Suppressor macrophage treated with lipopolysaccharide for 4 hours (primary cell): ENCODE measurements around the gene TBCE.
"Not testable (repeated sequence)": the region's sequence is repeated elsewhere in the genome, so short reads cannot be mapped to it uniquely, and the experiment has no call there.

Source experiments
- DNase-seq: peaks from one replicate; pipeline ENCODE4 v3.0.0-alpha.2; 2020

The TBCE gene

DNA sequence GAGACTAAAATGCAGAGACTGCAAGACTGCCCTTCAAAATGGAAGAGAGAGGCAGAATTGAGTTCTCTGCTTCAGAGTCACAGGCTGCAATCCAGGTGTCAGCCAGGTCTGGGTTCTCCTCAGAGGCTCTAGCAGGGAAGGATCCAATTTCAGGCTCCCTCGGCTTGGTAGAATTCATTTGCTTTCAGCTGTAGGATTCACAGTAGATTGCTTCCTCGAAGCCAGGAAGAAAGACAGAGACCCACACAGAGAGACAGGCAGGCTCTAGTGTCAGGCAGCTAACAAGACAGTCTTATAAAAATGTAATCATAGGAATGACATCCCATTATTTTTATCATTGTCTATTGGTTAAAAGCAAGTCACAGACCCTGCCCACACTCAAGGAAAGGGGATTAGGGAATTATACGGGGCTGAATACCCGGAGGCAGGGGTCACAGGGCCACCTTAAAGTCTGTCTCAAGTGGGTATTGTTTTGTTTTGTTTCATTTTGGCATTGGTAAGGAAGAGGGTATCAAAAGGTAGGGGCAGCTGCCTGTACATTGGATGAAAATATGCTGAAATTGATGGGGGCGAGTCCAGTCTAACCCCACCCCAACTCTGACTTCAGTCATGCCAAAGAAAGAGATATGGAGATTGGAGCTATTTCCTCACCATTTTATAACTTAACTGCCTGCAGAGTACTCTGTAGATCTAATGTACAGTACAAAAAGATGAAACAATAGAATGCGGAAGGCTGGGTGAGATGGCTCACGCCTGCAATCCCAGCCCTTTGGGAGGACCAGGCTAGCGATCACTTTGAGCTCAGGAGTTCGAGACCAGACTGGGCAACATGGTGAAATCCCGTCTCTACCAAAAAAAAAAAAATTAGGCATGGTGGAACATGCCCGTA lies 9.5 kb upstream of the TBCE start:
- DNase-seq = no peak

DNA sequence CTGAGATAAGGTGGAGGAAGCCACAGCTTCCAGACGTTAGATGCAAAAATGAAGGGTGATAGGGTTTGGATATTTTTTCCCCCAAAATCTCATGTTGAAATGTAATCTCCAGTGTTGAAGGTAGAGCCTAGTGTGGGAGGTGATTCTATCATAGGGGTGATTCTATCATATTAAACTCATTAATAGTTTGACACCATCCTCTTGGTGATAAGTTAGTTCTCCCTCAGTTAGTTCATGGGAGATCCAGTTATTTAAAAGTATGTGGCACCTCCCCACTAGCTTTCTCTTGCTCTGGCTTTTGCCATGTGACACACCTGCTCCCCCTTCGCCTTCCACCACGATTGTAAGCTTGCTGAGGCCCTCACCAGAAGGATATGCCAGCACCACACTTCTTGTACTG lies 8.3 kb upstream of the TBCE start:
- DNase-seq = no peak

DNA sequence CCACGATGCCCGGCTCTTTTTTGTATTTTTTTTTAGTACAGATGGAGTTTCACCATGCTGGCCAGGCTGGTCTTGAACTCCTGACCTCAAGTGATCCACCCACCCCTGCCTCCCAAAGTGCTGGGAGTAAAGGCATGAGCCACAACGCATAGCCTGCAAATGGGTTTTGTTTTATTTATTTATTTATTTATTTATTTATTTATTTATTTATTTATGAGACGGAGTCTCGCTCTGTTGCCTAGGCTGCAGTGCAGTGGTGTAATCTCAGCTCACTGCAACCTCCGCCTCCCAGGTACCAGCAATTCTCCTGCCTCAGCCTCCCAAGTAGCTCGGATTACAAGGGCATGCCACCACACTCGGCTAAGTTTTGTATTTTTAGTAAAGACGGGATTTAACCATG lies 3.0 kb upstream of the TBCE start:
- DNase-seq = not testable (repeated sequence)

DNA sequence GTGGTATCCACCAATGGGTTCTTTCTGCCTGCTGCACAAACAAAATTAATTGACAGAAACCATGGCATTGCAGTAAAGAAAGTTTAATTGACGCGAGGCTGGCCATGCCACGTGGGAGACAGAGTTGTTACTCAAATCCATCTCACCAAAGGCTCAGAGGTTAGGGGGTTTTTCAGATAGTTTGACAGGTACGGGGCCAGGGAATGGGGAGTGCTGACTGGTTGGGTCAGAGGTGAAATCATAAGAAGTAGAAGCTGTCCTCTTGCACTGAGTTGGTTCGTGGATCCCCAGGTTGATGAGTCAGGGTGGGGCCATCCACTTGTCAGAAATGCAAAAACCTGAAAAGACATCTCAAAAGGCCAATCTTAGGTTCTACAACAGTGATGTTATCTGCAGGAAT lies 941 bp upstream of the TBCE start:
- DNase-seq = no peak

DNA sequence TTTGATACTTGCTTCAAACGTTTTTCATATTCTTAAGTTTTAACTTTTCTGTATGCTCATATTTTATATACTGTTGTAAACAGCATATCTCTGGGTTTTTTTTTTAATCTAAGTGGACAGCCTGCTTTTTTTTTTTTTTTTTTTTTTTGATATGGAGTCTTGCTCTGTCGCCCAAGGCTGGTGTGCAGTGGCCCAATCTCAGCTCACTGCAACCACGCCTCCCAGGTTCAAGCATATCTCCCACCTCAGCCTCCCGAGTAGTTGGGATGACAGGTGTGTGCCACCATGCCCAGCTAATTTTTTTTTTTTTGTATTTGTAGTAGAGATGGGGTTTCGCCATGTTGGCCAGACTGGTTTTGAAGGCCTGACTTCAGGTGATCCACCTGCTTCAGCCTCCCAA lies 1.2 kb downstream of the TBCE start:
- no peak for DNase-seq

DNA sequence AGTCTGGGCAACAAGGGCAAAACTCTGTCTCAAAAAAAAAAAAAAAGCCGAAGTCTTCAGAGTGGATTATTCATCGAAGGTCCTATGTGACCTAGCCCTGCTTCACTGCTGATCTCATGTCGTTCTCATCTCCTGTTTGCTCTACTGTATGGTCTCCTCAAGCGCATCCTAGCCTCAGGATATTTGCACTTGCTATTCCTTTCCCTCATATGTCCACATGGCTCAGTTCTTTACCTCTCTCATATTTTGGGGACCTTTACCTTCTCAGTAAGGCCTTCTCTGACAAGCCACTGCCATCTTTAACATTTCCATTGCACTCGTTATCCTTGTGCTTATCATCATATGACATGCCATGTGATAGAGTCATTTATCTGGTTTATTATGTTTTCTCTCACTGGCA lies 2.6 kb downstream of the TBCE start:
- no peak for DNase-seq

DNA sequence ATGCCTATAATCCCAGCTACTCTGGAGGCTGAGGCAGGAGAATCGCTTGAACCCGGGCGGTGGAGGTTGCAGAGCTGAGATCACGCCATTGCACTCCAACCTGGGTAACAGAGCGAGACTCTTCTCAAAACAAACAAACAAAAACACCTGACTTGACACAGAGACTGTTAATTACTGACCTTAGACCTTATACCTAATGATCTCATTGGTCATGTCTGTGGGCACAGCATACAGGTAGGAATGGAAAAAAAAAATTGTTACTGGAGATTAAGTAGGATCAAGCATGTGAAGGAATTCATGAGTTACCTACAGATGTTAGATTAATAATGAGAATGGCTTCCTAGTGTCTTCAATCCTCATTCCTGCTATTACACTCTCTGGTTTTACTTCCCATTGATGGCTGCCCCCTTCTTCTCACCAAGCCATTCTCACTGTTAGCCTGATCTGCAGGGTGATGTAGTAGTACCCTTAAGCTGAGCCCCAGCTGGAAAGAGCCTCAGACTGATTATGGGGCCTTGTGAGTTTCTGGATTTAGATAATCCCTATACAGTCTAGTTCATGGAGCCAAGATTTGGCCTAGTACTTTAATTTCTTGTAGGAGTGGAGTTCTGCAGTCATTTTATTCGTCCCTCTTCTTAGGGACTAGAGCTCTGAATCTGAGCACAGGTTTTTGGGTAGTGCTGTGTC lies 8.8 kb downstream of the TBCE start:
- no peak for DNase-seq

DNA sequence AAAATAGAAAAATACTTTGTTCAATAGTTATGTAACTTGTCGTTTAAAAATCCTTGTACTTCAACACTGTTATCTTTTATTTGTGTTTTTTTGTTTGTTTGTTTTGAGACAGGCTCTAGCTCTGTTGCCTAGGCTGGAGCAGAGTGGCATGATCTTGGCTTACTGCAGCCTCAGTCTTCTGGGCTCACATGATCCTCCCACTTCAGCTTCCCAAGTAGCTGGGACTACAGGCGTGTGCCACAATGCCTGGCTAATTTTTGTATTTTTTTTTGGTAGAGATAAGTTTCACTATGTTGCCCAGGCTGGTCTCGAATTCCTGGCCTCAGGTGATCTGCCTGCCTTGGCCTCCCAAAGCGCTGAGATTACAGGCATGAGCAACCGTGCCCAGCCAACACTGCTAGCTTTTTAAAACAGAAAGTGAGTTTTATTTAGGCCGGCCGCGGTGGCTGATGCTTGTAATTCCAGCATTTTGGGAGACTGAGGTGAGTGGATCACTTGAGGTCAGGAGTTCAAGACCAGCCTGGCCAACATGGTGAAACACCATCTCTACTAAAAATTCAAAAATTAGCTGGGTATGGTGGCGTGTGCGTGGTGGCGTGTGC lies 11.0 kb downstream of the TBCE start:
- not testable (repeated sequence) for DNase-seq

DNA sequence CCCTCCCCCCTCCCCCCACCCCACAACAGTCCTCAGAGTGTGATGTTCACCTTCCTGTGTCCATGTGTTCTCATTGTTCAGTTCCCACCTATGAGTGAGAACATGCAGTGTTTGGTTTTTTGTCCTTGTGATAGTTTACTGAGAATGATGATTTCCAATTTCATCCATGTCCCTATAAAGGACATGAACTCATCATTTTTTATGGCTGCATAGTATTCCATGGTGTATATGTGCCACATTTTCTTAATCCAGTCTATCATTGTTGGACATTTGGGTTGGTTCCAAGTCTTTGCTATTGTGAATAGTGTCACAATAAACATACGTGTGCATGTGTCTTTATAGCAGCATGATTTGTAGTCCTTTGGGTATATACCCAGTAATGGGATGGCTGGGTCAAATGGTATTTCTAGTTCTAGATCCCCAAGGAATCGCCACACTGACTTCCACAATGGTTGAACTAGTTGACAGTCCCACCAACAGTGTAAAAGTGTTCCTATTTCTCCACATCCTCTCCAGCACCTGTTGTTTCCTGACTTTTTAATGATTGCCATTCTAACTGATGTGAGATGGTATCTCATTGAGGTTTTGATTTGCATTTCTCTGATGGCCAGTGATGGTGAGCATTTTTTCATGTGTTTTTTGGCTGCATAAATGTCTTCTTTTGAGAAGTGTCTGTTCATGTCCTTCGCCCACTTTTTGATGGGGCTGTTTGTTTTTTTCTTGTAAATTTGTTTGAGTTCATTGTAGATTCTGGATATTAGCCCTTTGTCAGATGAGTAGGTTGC lies 14.9 kb downstream of the TBCE start:
- DNase-seq = not testable (repeated sequence)

DNA sequence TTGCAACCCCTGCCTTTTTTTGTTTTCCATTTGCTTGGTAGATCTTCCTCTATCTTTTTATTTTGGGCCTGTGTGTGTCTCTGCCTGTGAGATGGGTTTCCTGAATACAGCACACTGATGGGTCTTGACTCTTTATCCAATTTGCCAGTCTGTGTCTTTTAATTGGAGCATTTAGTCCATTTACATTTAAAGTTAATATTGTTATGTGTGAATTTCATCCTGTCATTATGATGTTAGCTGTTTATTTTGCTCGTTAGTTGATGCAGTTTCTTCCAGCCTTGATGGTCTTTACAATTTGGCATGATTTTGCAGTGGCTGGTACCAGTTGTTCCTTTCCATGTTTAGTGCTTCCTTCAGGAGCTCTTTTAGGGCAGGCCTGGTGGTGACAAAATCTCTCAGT lies 18.4 kb downstream of the TBCE start:
- DNase-seq = not testable (repeated sequence)

DNA sequence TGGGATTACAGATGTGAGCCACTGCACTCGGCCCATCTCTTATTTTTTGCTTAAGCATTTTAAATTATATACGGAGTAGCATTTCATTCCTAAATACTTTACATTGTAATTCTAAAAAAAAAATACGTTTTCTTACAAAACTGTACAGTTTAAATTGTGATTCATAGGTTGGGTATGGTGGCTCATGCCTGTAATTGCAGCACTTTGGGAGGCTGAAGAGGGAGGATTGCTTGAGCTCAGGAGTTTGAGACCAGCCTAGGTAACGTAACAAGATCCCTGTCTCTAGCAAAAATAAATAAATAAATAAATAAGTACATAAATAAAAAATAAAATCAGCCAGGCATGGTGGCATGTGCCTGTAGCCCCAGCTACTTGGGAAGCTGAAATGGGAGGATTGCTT lies 24.6 kb downstream of the TBCE start:
- no peak for DNase-seq

DNA sequence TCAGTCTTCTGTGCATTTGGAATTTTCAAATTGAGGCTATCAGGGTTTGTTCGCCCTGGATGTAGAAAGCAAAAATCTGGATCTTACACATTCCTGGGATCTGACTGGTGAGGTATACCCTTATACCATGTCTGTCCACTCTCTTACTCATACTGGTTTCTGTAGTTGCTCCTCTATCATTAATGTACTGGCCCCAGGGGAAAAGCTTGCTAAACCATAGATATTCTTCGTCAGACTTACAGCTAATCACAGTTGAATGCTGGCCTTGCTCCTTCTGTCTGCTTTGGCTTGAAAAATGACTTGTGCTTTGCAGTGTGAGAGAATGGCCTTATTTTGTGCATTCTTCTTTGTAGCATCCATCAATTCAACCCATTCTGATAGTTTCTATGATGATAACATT lies 30.5 kb downstream of the TBCE start:
- DNase-seq = no peak

DNA sequence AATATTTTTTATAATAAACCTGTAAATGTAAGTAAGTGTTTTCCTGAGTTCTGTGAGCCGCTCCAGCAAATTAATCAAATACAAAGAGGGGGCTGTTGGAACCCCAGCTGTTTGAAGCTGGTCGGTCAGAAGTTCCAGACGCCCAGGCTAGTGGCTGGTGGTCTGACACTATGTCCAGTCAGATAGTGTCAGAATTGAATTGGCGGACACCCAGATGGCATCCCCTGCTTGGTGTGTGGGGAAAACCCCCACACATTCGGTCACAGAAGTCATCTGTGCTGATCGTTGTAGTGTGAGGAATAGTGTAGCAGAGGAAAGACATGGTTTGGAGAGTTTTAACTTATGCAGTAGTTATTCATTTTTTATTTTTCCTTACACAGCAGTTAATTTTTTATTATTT lies 32.4 kb downstream of the TBCE start:
- no peak for DNase-seq

DNA sequence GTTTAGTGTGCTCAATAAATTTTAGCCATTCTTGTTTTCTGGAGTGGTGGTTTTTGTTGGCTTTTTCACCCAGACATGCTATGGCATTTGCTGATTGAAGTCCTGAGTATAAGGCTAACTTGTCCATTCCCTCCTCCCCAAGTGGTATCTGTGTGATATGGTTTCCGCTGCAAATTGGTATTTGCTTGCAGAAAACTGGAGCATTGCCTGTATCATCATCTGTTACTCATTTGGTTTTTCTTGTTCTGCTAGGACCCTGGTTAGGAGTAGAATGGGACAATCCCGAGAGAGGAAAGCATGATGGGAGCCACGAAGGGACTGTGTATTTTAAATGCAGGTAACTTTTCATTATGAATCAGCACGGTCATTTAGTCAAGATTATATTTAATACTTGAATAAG lies 34.0 kb downstream of the TBCE start:
- no peak for DNase-seq

DNA sequence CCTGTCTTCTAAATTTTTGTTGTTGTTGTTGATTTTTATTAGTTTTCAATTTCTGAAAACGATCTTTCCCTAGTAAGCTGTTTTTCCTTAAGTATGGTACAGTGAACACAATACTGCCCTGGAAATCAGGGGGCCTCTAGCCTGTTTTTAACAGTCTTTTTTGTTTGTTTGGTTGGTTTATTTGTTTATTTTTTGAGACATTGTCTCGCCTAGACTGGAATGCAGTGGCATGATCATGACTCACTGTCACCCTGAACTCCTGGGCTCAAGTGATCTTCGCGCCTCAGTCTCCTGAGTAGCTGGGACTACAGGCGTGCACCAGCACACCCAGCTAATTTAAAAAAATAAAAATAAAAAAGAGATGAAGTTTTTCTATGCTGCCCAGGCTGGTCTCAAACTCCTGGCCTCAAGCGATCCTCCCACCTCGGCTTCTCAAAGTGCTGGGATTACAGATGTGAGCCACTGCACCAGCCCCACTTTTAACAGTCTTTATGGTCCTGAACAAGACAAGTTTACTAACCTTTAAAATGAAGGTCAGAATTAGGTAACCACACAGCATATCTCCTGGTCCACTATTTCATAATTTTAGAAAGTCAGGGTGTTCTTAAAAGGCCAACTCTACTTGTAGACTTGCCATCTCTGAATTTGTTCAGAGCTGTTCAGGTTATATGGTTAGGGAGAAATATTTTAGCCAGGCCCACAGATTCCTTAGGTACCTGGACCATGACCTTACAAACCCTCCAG lies 35.4 kb downstream of the TBCE start:
- no peak for DNase-seq

DNA sequence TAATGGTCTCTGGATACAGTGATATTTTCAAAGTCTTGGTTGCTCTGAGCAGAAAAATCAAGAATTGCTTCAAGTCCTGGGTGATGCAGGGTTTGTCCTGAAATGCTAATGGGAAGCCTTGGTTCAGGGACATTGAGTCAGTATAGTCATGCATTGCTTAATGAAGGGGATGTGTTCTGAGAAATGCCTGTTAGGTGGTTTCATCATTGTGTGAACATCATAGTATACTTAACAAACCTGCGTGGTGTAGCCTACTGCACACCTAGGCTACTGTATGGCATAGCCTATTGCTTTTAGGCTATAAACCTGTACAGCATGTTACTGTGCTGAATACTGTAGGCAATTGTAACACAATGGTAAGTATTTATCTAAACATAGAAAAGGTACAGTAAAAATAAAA lies 36.4 kb downstream of the TBCE start:
- no peak for DNase-seq

DNA sequence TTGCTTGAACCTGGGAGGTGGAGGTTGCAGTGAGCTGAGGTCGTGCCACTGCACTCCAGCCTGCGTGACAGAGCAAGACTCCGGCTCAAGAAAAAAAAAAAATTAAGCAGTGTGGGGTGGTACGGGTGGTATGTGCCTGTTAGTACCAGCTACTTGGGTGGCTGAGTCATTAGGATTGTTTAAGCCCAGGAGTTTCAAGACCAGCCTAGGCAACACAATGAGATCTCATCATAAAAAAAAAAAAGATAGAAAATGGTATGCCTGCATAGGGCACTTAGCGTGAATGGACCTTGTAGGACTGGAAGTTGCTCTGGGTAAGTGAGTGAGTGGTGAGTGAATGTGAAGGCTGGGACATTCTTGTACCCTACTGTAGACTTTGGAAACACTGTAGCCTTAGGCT lies 37.0 kb downstream of the TBCE start:
- no peak for DNase-seq

DNA sequence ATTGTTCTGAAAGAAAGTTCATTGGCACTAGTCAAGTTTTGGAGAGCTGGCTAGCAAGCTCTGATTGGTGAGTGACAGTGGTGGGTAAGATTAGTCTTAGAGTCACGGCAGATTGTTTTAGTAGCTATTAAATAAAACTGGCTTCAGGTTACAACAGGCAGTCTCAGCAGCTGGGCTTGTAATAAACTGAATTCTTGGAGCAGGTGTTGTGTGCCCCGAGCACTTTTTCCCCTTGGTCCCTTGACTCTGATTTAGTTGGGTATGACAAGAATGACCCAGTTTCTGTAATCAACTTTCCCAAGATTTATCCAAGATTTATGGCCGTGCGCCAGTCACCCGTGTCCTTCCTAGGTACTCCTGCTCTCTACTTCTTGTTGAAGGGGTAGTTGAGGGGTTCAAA lies 40.2 kb downstream of the TBCE start:
- DNase-seq = no peak

DNA sequence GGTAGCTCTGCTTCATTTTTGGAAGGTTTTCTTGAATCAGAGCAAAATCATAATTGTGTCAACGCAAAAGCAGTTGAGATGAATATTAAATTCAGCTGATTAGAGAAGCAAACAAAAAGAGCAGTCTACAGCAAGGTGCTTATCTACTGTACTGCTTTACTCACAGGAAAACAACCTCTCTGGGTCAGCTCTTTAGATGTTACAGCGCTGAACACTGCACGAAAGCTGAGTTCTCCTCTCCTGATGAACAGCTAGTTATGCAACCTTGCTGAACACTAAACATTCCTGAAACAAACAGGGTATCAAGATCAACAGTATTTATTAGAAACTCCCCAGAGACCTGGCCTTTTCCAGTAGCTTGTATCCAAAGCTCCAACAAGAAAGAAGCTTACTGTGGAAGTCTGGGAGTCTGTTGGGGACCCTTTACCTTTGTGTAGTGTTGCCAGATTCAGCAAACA lies 41.3 kb downstream of the TBCE start:
- DNase-seq = no peak

DNA sequence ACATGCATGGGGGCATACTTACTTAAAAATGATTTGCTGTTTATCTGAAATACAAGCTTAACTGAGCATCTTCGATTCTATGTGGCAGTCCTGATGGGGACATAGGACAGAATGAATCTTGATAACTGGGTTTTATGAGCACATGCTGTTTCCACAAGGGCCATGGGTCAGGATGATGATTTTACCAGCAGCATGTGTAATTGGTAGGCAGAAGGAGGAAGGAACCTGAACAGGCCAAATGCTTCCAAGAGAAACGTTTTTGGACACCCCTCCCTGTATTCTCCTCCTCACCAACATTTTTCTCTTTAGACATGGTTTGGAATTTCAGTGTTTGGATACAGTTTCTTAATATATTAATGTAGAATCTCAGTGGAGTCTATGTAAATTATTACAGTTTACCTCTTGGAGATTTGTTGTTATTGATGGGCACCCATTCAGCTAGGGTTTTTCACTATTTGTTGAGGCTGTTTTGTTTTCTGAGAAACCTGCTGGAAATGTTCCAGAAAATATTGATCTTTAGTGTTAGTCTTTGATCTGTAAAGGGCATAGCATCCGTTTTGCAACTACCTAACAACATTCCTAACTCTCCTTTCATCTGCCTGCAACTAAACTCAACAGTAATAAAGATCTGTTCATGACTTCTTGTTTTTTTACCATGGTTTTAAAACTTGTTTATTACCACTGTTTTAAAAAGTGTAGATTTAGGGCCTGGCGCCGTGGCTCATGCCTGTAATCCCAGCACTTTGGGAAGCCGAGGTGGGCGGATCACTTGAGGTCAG lies 42.0 kb downstream of the TBCE start:
- DNase-seq = no peak

DNA sequence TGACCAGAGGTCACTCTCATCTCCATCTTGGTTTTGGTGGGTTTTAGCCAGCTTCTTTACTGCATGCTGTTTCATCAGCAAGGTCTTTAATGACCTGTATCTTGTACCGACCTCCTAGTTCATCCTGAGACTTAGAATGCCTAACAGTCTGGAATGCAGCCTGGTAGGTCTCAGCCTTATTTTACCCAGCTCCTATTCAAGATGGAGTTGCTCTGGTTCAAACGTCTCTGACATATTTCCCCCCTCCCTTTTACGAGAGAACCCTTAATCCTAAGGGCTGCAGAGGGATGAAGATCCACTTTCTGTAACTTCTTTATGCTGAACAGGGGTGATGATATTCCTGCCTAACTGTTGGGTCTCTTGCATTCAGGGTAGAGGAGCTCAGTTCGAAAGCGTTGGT lies 43.2 kb downstream of the TBCE start:
- DNase-seq = no peak
